Right lobe of liver (tissue), 6 donors: ENCODE measurements around the gene INSIG2. TPM values are rescaled to one million over a fixed set of nuclear protein-coding genes. Genes with fewer than 3 reads are reported as not detected.

Experiments
- ATAC-seq, 4 donors: fragments of 200-7000 bp; cut with Tn5 transposase; one replicate each; pipeline ENCODE4 v1.9.1; 2020; ENCODE audit warnings: mild to moderate bottlenecking in 4 of 4, moderate library complexity in 4 of 4
- DNase-seq, 3 donors: peaks; one replicate each; pipeline ENCODE4 v3.0.0-alpha.2; 2020
- H3K27ac ChIP-seq, 3 donors: fragments of 200-600 bp; one replicate each; pipeline ENCODE4 v1.8.0; 2022
- H3K27me3 ChIP-seq, 2 donors: fragments of 200-600 bp; one replicate each; pipeline ENCODE4 v1.8.0; 2022
- H3K36me3 ChIP-seq, 4 donors: fragments of 200-600 bp; sonication (generic) in 1 of 4; one replicate each; pipeline versions ENCODE4 v1.5.1 to v1.8.0; 2017 to 2022; ENCODE audit warnings: control low read depth in 1 of 4
- H3K4me1 ChIP-seq, 4 donors: fragments of 200-600 bp; sonication (generic) in 1 of 4; one replicate each; pipeline versions ENCODE4 v1.5.1 to v1.8.0; 2017 to 2022; ENCODE audit warnings: control low read depth in 1 of 4
- H3K4me3 ChIP-seq, 3 donors: fragments of 200-600 bp; one replicate each; pipeline ENCODE4 v1.8.0; 2022
- H3K9me3 ChIP-seq, 4 donors: fragments of 200-600 bp; sonication (generic) in 1 of 4; one replicate each; pipeline versions ENCODE4 v1.5.1 to v1.8.0; 2017 to 2022; ENCODE audit warnings: control low read depth in 1 of 4
- POLR2A ChIP-seq: fragments of 450-650 bp; IDR thresholded peaks from one replicate; pipeline ENCODE4 v1.6.1; 2017; ENCODE audit warnings: antibody characterized with exemption, mild to moderate bottlenecking
- WGBS: methylation state at CpG from one replicate; pipeline ENCODE4 v1.1.6; 2018; ENCODE audit warnings: low coverage, low lambda C conversion rate; ENCODE audit not compliant: insufficient coverage; ENCODE audit errors: missing lambda C conversion rate; 5-methylcytosine and 5-hydroxymethylcytosine counted together
- intact Hi-C, 2 donors: fragments of 100-400 bp; cut with DNase I; formaldehyde crosslinking; loops; one replicate each; pipeline versions ENCODE4 v1.11.2 to v1.14.1; 2022
- total RNA-seq, 6 experiments: library from RNA; depleted of rRNA in 2 of 6; stranded (reverse); fragments of >200 nt in 2 of 6; fragmentation: NEBNext Ultra II Directional in 3 of 6; extraction: Animal tissue kit (Norgen Biotek cat#: 25700) in 3 of 6; gene quantifications; one replicate each; pipeline versions ENCODE4 v1.1.0 to v1.2.4, GENCODE V29; 2016 to 2023
- TF ChIP-seq, protein P1 (sequence below), 4 donors: fragments of 200-600 bp in 3 of 4; fragments of 450-650 bp in 1 of 4; IDR thresholded peaks; one replicate each; pipeline versions ENCODE4 v1.5.1 to v1.8.0; 2016 to 2022; ENCODE audit warnings: antibody characterized with exemption in 4 of 4, mild to moderate bottlenecking in 2 of 4
- donor health status: DM: no; HTN: yes; CAD: no.
- donor health status: DM: no; HTN: no; CAD: no.
- donor health status: DM: no; HTN: no; CAD: no.
- donor health status: DM: no; HTN: yes; CAD: no.
- donor health status: DM: no; HTN: yes; CAD: no.

The INSIG2 gene
- total RNA-seq, 6 experiments from 2014 or later, result 13.0 to 53.9 (median 18.9) TPM

DNA sequence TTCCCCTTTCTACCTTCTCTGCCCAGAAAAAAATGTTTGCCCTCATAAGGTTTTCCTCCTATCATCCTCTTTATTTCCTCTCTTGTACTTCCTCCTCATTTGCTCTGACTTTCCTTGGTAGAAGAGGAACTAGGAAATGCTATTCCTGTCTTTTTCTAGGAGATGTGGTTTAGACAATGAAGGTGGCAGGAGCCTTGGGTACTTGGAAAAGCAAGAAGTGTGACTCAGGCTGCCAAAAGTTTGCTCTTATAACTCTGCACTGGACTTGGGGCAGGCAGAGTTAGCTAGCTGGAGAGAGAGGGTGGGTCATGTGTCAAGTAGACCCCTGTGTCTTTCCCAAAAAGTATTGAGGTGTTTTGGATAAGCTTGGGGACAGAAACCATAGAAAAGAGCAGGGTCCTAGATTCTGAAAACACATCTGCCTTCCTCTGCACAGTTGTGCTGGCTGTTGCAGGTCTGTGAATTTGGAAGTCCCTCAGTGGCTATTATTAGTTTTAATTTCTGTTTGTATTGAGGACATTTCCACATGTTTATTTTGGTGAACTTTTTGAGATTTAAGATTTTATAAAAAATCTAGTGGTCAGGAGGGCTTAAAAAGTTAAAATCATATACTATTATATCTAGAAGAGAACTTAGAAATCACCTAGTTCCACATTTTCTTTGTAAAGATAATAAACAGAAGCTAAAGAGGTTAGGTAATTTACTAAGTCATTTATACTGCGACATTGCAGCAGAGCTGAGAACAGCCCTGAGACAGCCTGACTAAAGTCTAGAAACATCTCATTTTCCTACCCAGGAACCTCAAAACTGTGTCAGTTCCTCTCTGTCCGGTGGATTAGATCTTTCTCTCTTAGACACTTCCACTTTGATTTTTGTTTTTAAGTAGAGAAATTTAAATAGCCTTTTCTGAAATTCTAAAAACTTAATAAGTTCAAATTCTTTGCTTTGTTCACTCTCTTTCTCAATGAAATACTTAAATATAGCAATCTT is 16.0 kb downstream of the INSIG2 start:
- H3K36me3 ChIP-seq, result peaks cover 0 to 40% (median 12%) of the 10 kb centered on the region in 4 donors
- no peak for TF ChIP-seq POLR2A
- TF ChIP-seq, protein P1, sequence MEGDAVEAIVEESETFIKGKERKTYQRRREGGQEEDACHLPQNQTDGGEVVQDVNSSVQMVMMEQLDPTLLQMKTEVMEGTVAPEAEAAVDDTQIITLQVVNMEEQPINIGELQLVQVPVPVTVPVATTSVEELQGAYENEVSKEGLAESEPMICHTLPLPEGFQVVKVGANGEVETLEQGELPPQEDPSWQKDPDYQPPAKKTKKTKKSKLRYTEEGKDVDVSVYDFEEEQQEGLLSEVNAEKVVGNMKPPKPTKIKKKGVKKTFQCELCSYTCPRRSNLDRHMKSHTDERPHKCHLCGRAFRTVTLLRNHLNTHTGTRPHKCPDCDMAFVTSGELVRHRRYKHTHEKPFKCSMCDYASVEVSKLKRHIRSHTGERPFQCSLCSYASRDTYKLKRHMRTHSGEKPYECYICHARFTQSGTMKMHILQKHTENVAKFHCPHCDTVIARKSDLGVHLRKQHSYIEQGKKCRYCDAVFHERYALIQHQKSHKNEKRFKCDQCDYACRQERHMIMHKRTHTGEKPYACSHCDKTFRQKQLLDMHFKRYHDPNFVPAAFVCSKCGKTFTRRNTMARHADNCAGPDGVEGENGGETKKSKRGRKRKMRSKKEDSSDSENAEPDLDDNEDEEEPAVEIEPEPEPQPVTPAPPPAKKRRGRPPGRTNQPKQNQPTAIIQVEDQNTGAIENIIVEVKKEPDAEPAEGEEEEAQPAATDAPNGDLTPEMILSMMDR (IDR thresholded peaks at IDR 0.05), result no peak
- intact Hi-C loops, result no loop called here
- no peaks in the 10 kb centered on the region for H3K9me3 ChIP-seq
- DNase-seq, result no peak
- H3K27me3 ChIP-seq, result no peaks in the 10 kb centered on the region
- no peak overlapping the region for H3K4me3 ChIP-seq
- WGBS, result 57% methylated on average over 2 of the region's 2 CpGs
- no peaks in the 10 kb centered on the region for H3K4me1 ChIP-seq
- peak in 2 of 4 donors; percentile 39 to 42 for ATAC-seq
- H3K27ac ChIP-seq, result no peak overlapping the region

DNA sequence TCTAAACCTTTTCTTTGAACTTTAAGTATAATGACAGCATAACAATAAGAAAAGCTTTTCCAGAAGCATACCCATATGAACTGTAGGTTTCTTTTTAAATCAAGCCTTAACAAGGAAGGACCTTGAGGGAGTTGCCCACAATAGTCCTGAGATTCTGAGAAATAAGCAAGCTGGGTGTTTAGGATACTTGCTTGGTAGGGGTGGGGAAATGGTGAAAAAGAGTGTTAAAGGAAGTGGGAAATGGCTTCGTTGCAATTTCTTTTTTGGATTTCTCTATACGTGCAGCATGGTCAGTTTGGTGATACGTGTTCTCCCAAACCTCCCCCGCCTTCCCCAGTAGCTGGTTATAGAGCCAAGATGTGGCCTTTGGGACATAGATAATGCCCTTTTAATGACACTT is 17.2 kb downstream of the INSIG2 start:
- Histone ChIP-seq H3K36me3 (peaks cover 0 to 43% (median 12%) of the 10 kb centered on the region in 4 donors), H3K27me3 (no peaks in the 10 kb centered on the region), H3K4me1 (no peaks in the 10 kb centered on the region), H3K27ac (no peak overlapping the region), H3K4me3 (no peak overlapping the region), H3K9me3 (no peaks in the 10 kb centered on the region)
- DNase-seq, result no peak
- no peak for TF ChIP-seq POLR2A
- TF ChIP-seq, protein P1 (IDR thresholded peaks at IDR 0.05), result no peak
- intact Hi-C loops, result no loop called here
- 67% methylated on average over 4 of the region's 4 CpGs for WGBS
- no peak for ATAC-seq

DNA sequence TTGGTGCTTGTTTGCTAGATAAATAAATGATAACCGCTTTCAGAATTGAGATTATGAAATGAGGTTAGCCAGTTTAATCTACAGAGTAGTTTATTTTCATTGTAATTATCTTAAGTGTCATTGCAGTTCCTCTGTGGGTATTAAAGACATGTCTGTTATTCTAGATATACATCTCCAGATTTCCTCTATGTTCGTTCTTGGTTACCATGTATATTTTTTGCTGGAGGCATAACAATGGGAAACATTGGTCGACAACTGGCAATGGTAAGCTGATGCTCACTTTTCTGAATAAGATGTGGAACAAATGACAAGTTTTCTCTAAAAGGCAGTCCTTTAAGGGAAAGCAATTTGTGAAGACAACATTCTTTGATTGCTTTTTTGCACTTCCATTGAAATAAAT is 18.7 kb downstream of the INSIG2 start:
- no peak for ATAC-seq
- TF ChIP-seq POLR2A, result no peak
- TF ChIP-seq, protein P1 (IDR thresholded peaks at IDR 0.05), result no peak
- no peak for DNase-seq
- Histone ChIP-seq H3K27me3 (no peaks in the 10 kb centered on the region), H3K27ac (no peak overlapping the region), H3K4me1 (no peaks in the 10 kb centered on the region), H3K9me3 (no peaks in the 10 kb centered on the region), H3K4me3 (no peak overlapping the region), H3K36me3 (peaks cover 0 to 37% (median 12%) of the 10 kb centered on the region in 4 donors)
- intact Hi-C loops, result no loop called here
- 70% methylated on average over 3 of the region's 3 CpGs for WGBS

DNA sequence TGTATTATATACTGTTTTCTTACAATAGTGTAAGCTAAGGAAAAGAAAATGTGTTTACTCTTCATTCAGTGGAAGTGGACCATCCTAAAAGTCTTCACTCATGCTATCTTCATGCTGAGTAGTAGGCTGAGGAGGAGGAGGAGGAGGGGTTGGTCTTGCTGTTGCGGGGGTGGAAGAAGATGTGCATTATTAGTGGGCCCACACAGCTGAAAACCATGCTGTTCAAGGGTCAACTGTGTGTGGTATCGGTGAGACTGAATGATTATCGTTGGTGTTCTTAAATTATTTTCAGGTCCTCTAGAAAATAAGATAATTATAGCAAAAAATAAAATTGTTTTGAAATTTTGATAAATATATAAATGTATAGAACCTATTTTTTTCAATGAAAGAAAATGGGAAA is 22.0 kb downstream of the INSIG2 start:
- Histone ChIP-seq H3K27ac (no peak overlapping the region), H3K9me3 (no peaks in the 10 kb centered on the region), H3K4me1 (peaks cover 0 to 15% (median 2%) of the 10 kb centered on the region in 4 donors), H3K27me3 (no peaks in the 10 kb centered on the region), H3K4me3 (no peak overlapping the region), H3K36me3 (peaks cover 0 to 32% (median 4%) of the 10 kb centered on the region in 4 donors)
- 92% methylated on average over 3 of the region's 3 CpGs for WGBS
- intact Hi-C loops, result no loop called here
- DNase-seq (no peak), ATAC-seq (no peak)
- TF ChIP-seq, protein P1 (IDR thresholded peaks at IDR 0.05), result no peak
- TF ChIP-seq POLR2A, result no peak
